ENCODE data around the gene KCNQ2.
A peak's percentile ranks its signal among the peaks of the same experiment; 100 is the strongest.

KCNQ2 gene

GRCh38 chr20:63427724-63428330, 44.6 kb downstream of the KCNQ2 start:
- TF ChIP-seq GATA3 (IDR thresholded peaks at IDR 0.05; ENCODE audit: low read depth, low read length) (no peak), GATA2 (IDR thresholded peaks at IDR 0.05; ENCODE audit: low read depth, low read length) (no peak)

GRCh38 chr20:63427206-63427605, 45.2 kb downstream of the KCNQ2 start:
- TF ChIP-seq GATA2 (IDR thresholded peaks at IDR 0.05; ENCODE audit: low read depth, low read length) (no peak), GATA3 (IDR thresholded peaks at IDR 0.05; ENCODE audit: low read depth, low read length) (no peak)

GRCh38 chr20:63425846-63426485, 46.5 kb downstream of the KCNQ2 start:
- TF ChIP-seq GATA2 (IDR thresholded peaks at IDR 0.05; ENCODE audit: low read depth, low read length) (no peak), GATA3 (IDR thresholded peaks at IDR 0.05; ENCODE audit: low read depth, low read length) (no peak)

- TF ChIP-seq GATA3 (IDR thresholded peaks at IDR 0.05; ENCODE audit: low read depth, low read length): no peak
- no peak for TF ChIP-seq GATA2 (IDR thresholded peaks at IDR 0.05; ENCODE audit: low read depth, low read length)
These were observed 47.8 kb downstream of the KCNQ2 start for GRCh38 chr20:63424613-63425012.

GRCh38 chr20:63423751-63424150, 48.7 kb downstream of the KCNQ2 start:
- TF ChIP-seq GATA3 (IDR thresholded peaks at IDR 0.05; ENCODE audit: low read depth, low read length) (no peak), GATA2 (IDR thresholded peaks at IDR 0.05; ENCODE audit: low read depth, low read length) (no peak)

- TF ChIP-seq GATA3 (IDR thresholded peaks at IDR 0.05; ENCODE audit: low read depth, low read length) (no peak), GATA2 (IDR thresholded peaks at IDR 0.05; ENCODE audit: low read depth, low read length) (no peak)
These were observed 49.8 kb downstream of the KCNQ2 start for GRCh38 chr20:63422653-63423052.

GRCh38 chr20:63421913-63422312, 50.5 kb downstream of the KCNQ2 start:
- TF ChIP-seq GATA2 (IDR thresholded peaks at IDR 0.05; ENCODE audit: low read depth, low read length) (no peak), GATA3 (IDR thresholded peaks at IDR 0.05; ENCODE audit: low read depth, low read length) (no peak)

- no peak for TF ChIP-seq GATA2 (IDR thresholded peaks at IDR 0.05; ENCODE audit: low read depth, low read length)
- TF ChIP-seq GATA3 (IDR thresholded peaks at IDR 0.05; ENCODE audit: low read depth, low read length): no peak
These were observed 51.3 kb downstream of the KCNQ2 start for GRCh38 chr20:63421094-63421692.

- TF ChIP-seq GATA2 (IDR thresholded peaks at IDR 0.05; ENCODE audit: low read depth, low read length) (no peak), GATA3 (IDR thresholded peaks at IDR 0.05; ENCODE audit: low read depth, low read length) (no peak)
These were observed 51.9 kb downstream of the KCNQ2 start for GRCh38 chr20:63420359-63421093.

- TF ChIP-seq GATA2 (IDR thresholded peaks at IDR 0.05; ENCODE audit: low read depth, low read length) (no peak), GATA3 (IDR thresholded peaks at IDR 0.05; ENCODE audit: low read depth, low read length) (no peak)
These were observed 53.2 kb downstream of the KCNQ2 start for GRCh38 chr20:63419299-63419698.

- no peak for TF ChIP-seq GATA3 (IDR thresholded peaks at IDR 0.05; ENCODE audit: low read depth, low read length)
- TF ChIP-seq GATA2 (IDR thresholded peaks at IDR 0.05; ENCODE audit: low read depth, low read length): no peak
These were observed 53.8 kb downstream of the KCNQ2 start for GRCh38 chr20:63418617-63419016.

- TF ChIP-seq GATA2 (IDR thresholded peaks at IDR 0.05; ENCODE audit: low read depth, low read length) (no peak), GATA3 (IDR thresholded peaks at IDR 0.05; ENCODE audit: low read depth, low read length) (no peak)
These were observed 54.7 kb downstream of the KCNQ2 start for GRCh38 chr20:63417738-63418120.

- TF ChIP-seq GATA2 (IDR thresholded peaks at IDR 0.05; ENCODE audit: low read depth, low read length) (no peak), GATA3 (IDR thresholded peaks at IDR 0.05; ENCODE audit: low read depth, low read length) (no peak)
These were observed 55.2 kb downstream of the KCNQ2 start for GRCh38 chr20:63417097-63417737.

- TF ChIP-seq GATA2 (IDR thresholded peaks at IDR 0.05; ENCODE audit: low read depth, low read length) (peak; percentile 51), GATA3 (IDR thresholded peaks at IDR 0.05; ENCODE audit: low read depth, low read length) (no peak)
These were observed 55.8 kb downstream of the KCNQ2 start for GRCh38 chr20:63416631-63417030.
